ENCODE data around the gene NECTIN2.

- TF ChIP-seq POLR2AphosphoS5 (IDR thresholded peaks at IDR 0.05; ENCODE audit: low read depth, low read length) = no peak
- no peak for TF ChIP-seq REST (IDR thresholded peaks at IDR 0.05; ENCODE audit: insufficient read depth in 1 of 2, low read depth in 2 of 2, low read length in 2 of 2)
- TF ChIP-seq SIN3A (IDR thresholded peaks at IDR 0.05; ENCODE audit: borderline replicate concordance, insufficient read depth, low read length) = no peak
- no peak for TF ChIP-seq TAF1 (IDR thresholded peaks at IDR 0.05; ENCODE audit: borderline replicate concordance, insufficient read depth, low read length)
- no peak for TF ChIP-seq FOXP2 (optimal IDR thresholded peaks at IDR 0.05; ENCODE audit: borderline replicate concordance, extremely low read depth, extremely low read length, insufficient read depth)
These were observed 11.7 kb downstream of the NECTIN2 start for GRCh38 chr19:44857837-44858236.
